Activated CD4-positive, alpha-beta T cell treated with anti-CD3 and anti-CD28 coated beads, Interleukin-2, amount 10 ng/mL, durations not matched to agents 7 days and 5 days (primary cell): ENCODE results near the gene AADAC. TPM values are rescaled to one million over a fixed set of nuclear protein-coding genes. Genes with fewer than 3 reads are reported as not detected.
"Not testable (repeated sequence)": the region's sequence is repeated elsewhere in the genome, so short reads cannot be mapped to it uniquely, and the experiment has no call there.

ENCODE experiments used
- CTCF ChIA-PET: fragments of 350-600 bp; sonication (Branson Sonifier 250); formaldehyde crosslinking; loops from one replicate; lab custom pipeline; 2021; ENCODE audit warnings: antibody characterized with exemption; lab: Charles Lee
- POLR2A ChIA-PET: fragments of 350-600 bp; sonication (Branson Sonifier 250); formaldehyde crosslinking; loops from one replicate; lab custom pipeline; 2021; ENCODE audit warnings: antibody characterized with exemption; lab: Charles Lee
- DNase-seq: peaks from one replicate; pipeline ENCODE4 v3.0.0-alpha.2; 2020
- H3K27ac Mint-ChIP-seq: one replicate; pipeline ENCODE4 v1.8.0; 2021; ENCODE audit warnings: mild to moderate bottlenecking, moderate library complexity, mixed read lengths
- H3K27me3 Mint-ChIP-seq: one replicate; pipeline ENCODE4 v1.8.0; 2021; ENCODE audit warnings: mixed read lengths
- H3K36me3 Mint-ChIP-seq: one replicate; pipeline ENCODE4 v1.8.0; 2021; ENCODE audit warnings: low read depth, mixed read lengths
- H3K4me1 Mint-ChIP-seq: one replicate; pipeline ENCODE4 v1.8.0; 2021; ENCODE audit warnings: mixed read lengths
- H3K4me3 Mint-ChIP-seq: one replicate; pipeline ENCODE4 v1.8.0; 2021; ENCODE audit warnings: mild to moderate bottlenecking, moderate library complexity, mixed read lengths
- H3K9me3 Mint-ChIP-seq: one replicate; pipeline ENCODE4 v1.8.0; 2021; ENCODE audit warnings: mixed read lengths
- total RNA-seq, 2 experiments: library from RNA; stranded (reverse); gene quantifications; one replicate each; pipeline ENCODE4 v1.2.3, GENCODE V29; 2021

AADAC gene
- total RNA-seq, 2 experiments from 2014 or later: not detected

DNA sequence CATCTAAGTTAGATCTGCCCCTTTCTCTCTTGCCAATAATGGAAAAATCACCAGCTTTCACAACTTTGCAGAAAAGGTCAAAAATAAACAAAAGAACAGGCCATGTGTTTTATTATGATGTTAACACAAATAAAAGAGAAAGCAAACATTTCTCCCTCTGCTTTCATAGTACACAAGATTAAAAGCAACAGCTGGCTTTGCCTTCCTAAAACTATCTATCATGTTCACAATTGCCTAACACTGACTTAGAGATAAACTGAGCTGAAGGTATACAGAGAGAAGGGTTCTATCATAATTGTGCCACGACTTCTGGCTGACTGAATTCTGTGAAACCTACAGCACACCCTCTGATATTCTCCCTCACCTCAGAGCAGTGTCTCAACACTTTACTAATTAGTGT is 29.4 kb downstream of the AADAC start:
- POLR2A ChIA-PET: no interaction called here
- Mint-ChIP-seq H3K4me1 (no peaks in the 10 kb centered on the region), H3K27ac (no peak overlapping the region), H3K36me3 (no peaks in the 10 kb centered on the region), H3K9me3 (no peaks in the 10 kb centered on the region), H3K27me3 (peaks cover 16% of the 10 kb centered on the region), H3K4me3 (no peak overlapping the region)
- CTCF ChIA-PET: no interaction called here
- no peak for DNase-seq

DNA sequence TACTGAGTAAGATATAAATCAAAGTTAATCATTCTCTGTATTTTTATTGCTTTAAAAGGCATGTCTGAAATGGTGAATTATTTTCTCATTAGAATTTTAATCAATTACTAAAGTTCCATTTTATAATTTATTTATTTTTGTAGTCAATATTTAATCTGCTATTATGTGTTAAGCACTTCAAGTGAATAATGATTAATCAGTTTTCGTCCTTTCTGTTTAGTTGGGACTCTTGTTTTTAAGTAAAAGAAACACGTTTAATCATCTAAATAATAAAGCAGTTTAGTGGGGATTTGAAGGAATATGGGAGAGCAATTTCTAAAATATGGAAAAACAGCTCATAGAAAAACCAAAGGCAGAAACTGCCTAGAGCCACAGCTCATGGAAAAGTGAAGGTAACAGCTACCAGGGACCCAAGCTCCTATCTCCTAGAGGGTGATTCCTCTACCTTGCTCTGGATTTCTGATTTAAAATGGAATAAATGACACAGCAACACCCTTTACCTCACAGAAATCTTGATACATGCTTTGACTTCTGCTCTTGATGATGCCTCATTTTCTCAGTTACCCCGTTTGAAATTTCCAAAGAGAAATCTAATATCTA is 31.5 kb downstream of the AADAC start:
- Mint-ChIP-seq H3K4me1 (no peaks in the 10 kb centered on the region), H3K27me3 (peaks cover 19% of the 10 kb centered on the region), H3K4me3 (no peak overlapping the region), H3K36me3 (no peaks in the 10 kb centered on the region), H3K27ac (no peak overlapping the region), H3K9me3 (no peaks in the 10 kb centered on the region)
- ChIA-PET CTCF (no interaction called here), POLR2A (no interaction called here)
- DNase-seq: no peak

DNA sequence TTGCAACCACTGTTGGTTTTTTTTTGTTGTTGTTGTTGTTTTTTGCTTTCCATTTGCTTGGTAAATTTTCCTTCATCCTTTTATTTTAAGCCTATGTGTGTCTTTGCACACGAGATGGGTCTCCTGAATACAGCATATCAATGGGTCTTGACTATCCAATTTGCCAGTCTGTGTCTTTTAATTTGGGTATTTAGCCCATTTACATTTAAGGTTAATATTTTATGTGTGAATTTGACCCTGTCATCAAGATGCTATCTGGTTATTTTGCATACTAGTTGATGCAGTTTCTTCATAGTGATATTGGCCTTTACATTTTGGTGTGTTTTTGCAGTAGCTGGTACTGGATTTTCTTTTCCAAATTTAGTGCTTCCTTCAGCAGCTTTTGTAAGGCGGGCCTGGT is 36.1 kb downstream of the AADAC start:
- H3K4me1 Mint-ChIP-seq, H3K9me3 Mint-ChIP-seq, H3K36me3 Mint-ChIP-seq, POLR2A ChIA-PET, H3K4me3 Mint-ChIP-seq, H3K27ac Mint-ChIP-seq, DNase-seq, CTCF ChIA-PET: not testable (repeated sequence)
- peaks cover 12% of the 10 kb centered on the region for H3K27me3 Mint-ChIP-seq

DNA sequence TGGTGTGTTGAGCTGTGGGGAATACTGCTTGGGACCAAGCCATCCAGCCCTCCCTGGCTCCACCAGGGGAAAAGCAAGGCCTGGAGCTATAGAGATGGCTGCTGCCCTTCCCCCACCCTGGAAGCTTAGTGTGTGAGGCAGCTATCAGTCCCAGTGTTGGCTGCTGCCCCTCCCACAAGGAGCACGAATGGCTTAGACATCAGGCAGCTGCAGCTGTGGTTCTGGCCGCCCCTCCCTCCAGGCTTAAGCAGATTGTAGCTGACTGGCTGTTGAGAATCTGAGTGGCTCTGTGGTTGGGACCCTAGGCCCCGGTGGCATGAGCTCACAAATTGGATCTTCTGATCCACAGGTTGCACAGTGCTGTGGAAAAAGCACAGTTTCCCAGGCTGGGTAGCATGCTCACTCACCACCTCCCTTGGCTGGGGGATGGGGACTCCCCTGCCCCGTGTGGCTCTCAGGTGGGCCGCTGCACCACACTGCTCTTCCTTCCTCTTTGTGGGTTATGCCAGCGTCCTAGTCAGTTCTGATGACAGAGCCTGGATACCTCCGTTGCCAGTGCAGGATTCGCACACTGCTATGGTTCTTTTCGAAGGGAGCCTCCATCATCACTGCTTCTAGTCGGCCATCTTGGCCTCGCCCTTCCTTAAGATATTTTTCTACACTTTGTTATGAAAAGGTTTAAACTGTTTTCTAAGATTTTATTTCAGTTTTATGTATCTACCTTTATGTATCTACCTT is 38.3 kb downstream of the AADAC start:
- POLR2A ChIA-PET: no interaction called here
- CTCF ChIA-PET: interaction anchor here (0.5 kb wide), 1 partner anchor 1140 kb away, joined by 3 read pairs; no protein-coding TSS in a partner anchor
- H3K4me1 Mint-ChIP-seq: peaks cover 3% of the 10 kb centered on the region
- peaks cover 19% of the 10 kb centered on the region for H3K27me3 Mint-ChIP-seq
- H3K9me3 Mint-ChIP-seq: peaks cover 4% of the 10 kb centered on the region
- no peaks in the 10 kb centered on the region for H3K36me3 Mint-ChIP-seq
- H3K4me3 Mint-ChIP-seq: no peak overlapping the region
- no peak for DNase-seq
- H3K27ac Mint-ChIP-seq: no peak overlapping the region

DNA sequence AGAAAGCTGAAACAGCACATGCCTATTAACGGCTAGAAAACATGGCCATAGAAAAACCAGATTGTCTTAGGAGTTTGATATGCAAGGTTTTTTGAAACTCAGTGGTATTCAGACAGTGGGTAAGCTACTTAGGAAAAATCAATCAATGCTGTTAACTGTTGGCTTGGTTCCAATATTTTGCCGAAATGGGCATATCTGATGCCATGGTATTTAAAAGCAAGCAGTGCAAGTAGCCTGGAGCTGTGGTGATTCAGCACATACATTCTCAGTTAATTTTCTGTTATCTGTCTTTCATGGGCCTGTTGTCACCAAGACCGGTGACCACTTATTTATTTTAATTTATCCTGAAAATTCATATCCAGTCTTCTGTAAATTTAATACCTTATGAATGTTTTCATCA is 42.2 kb downstream of the AADAC start:
- POLR2A ChIA-PET: no interaction called here
- H3K4me3 Mint-ChIP-seq: no peak overlapping the region
- CTCF ChIA-PET: no interaction called here
- H3K9me3 Mint-ChIP-seq: peaks cover 4% of the 10 kb centered on the region
- no peaks in the 10 kb centered on the region for H3K36me3 Mint-ChIP-seq
- H3K27ac Mint-ChIP-seq: no peak overlapping the region
- DNase-seq: no peak
- peaks cover 10% of the 10 kb centered on the region for H3K27me3 Mint-ChIP-seq
- H3K4me1 Mint-ChIP-seq: peaks cover 3% of the 10 kb centered on the region

DNA sequence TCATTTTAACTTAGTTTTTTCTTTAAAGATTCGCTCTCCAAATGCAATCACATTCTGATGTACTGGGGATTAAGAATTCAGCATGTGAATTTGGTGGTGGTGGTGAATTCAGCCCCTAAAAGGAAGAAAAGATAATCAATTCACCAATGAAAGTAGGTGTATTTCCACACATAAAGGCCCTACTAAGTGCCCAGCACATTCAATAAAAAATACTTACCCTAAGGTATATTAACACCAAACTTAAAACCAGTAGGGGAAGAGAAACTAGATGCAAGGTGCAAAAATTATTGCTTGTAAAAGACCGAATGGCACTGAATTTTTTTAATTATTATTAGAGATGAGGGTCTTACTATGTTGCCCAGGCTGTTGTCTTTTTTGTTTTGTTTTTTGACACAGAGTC is 42.7 kb downstream of the AADAC start:
- peaks cover 3% of the 10 kb centered on the region for H3K4me1 Mint-ChIP-seq
- peaks cover 10% of the 10 kb centered on the region for H3K27me3 Mint-ChIP-seq
- no peak for DNase-seq
- H3K27ac Mint-ChIP-seq: no peak overlapping the region
- ChIA-PET CTCF (no interaction called here), POLR2A (no interaction called here)
- H3K9me3 Mint-ChIP-seq: peaks cover 4% of the 10 kb centered on the region
- H3K4me3 Mint-ChIP-seq: no peak overlapping the region
- no peaks in the 10 kb centered on the region for H3K36me3 Mint-ChIP-seq

DNA sequence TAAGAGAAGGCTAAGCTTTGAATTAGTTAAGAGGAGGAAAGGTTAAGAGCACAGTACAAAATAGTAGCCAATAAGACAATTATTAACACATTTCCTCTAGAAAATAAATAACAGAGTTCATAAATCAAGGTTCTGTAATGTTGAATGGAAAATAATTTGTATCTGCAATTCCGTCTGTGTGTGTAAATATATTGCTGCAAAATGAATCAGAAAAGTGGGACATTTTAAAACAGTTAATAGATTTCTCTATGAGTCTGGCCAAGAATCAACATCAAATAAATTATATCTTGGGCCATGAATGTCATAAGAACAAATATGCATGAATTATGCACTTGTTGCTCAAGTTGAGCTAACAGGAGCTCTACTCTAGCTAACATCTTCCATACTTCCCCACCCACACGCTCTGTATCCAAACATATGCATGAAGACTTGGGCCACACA is 45.3 kb downstream of the AADAC start:
- CTCF ChIA-PET: no interaction called here
- DNase-seq: no peak
- no peaks in the 10 kb centered on the region for H3K36me3 Mint-ChIP-seq
- no peak overlapping the region for H3K4me3 Mint-ChIP-seq
- no peaks in the 10 kb centered on the region for H3K4me1 Mint-ChIP-seq
- H3K27me3 Mint-ChIP-seq: peaks cover 10% of the 10 kb centered on the region
- POLR2A ChIA-PET: no interaction called here
- no peaks in the 10 kb centered on the region for H3K9me3 Mint-ChIP-seq
- no peak overlapping the region for H3K27ac Mint-ChIP-seq

DNA sequence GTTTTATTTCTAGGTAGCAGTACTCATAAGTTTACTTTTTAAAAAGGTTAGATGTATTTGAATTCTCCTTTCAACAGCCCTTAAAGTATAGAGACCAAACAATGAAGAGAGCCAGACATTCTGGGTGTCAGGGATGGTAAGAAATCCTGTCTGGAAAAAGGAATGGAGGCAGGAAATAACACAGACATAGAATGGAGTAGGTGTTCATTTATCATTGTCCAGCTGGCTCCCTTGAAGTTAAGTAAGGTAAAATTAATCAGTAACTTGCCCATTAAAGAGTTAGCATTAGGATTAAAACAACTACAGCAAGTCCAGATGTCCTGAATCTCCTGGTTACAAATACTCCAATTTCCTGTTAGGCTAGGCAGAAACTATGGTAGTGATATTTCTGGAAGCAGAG is 46.0 kb downstream of the AADAC start:
- Mint-ChIP-seq H3K36me3 (no peaks in the 10 kb centered on the region), H3K27me3 (peaks cover 10% of the 10 kb centered on the region), H3K4me1 (no peaks in the 10 kb centered on the region), H3K9me3 (no peaks in the 10 kb centered on the region), H3K27ac (no peak overlapping the region), H3K4me3 (no peak overlapping the region)
- POLR2A ChIA-PET: no interaction called here
- CTCF ChIA-PET: interaction anchor here (1.2 kb wide), 1 partner anchor 12 kb away, joined by 3 read pairs; no protein-coding TSS in a partner anchor
- no peak for DNase-seq

DNA sequence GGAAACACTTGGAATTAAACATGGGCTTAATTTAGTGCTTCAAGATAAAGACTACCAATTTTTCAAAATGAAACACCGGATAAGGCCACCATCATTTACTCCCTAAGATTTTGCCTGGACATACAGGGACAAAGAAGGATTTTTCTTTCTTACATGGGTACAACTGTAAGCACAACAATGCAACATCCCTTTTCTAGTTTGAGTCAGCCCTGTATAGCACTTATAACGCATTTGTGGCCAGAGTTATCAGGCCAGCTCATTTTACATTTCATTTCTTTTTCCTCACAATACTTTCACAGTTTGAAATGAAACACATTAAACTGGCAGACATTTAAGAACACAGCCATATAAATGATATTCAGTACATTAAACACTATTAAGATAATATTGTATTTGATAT is 49.7 kb downstream of the AADAC start:
- Mint-ChIP-seq H3K9me3 (no peaks in the 10 kb centered on the region), H3K27ac (no peak overlapping the region), H3K4me1 (no peaks in the 10 kb centered on the region), H3K36me3 (no peaks in the 10 kb centered on the region), H3K4me3 (no peak overlapping the region), H3K27me3 (no peaks in the 10 kb centered on the region)
- DNase-seq: no peak
- POLR2A ChIA-PET: no interaction called here
- CTCF ChIA-PET: no interaction called here

DNA sequence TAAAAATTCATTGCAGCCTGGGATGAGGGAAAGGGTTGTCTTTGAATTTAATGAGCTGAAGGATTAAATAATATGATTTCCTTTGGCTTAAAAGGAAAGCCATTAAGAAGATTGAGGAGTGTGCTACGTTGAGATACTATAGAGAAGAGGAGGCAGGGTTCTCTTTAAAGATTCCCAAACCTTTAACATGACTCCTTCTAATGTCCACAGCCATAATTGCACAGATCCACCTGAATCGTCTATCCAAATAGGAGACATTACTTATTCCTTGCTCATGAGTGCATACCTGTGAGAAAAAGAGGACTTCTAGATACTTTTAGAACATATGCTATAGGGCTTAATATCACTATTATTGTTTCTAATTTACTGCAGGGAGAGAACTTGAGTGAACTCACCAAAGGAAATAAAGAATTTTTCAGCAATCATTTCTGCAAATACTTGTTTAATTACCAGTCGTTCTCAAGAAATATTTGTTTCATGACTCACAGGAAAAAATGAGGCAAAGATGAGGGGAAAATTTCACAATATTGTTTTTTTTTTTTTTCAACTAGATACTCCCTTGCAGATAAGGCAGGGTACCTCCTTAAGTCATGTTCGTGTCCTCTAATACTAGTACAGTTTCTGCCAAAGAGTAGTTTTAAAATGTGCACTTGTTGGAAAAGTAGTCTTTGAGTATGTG is 50.6 kb downstream of the AADAC start:
- H3K4me3 Mint-ChIP-seq: no peak overlapping the region
- no peaks in the 10 kb centered on the region for H3K4me1 Mint-ChIP-seq
- no peaks in the 10 kb centered on the region for H3K36me3 Mint-ChIP-seq
- H3K9me3 Mint-ChIP-seq: no peaks in the 10 kb centered on the region
- ChIA-PET CTCF (no interaction called here), POLR2A (no interaction called here)
- no peak for DNase-seq
- no peaks in the 10 kb centered on the region for H3K27me3 Mint-ChIP-seq
- no peak overlapping the region for H3K27ac Mint-ChIP-seq

DNA sequence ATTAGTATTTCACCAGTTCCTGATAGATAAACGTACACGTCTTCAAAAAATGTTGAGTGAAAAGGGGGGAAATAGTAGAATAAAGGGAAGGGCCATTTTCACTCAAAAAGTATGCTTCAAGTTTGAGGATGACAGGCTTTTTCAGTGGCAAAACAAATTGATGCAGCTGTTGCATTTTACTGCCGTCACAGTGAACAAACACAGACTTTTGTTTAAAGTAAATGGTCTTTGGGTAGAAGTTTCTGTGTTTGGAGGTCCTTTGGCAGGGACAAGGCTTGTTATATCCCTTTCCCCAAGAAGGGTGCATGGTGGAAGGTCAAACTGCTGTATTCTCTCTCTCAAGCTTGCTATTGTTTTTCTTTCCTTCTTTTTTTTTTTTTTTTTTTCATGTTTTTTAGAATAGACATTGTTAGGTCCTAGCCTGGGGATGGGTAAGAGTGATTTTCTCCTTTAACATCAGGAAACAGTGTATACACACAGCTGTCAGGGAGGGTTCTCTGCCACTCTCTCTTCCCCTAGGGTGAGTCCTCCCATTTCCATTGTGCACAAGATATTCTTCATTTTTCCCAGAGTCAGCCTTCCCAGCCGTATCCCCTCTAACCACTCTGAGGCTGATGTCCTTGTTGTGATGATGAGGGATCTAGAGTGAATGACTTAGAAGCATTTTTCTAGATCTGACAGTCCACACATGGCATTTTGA is 52.9 kb downstream of the AADAC start:
- ChIA-PET CTCF (no interaction called here), POLR2A (no interaction called here)
- Mint-ChIP-seq H3K4me3 (no peak overlapping the region), H3K36me3 (no peaks in the 10 kb centered on the region), H3K9me3 (no peaks in the 10 kb centered on the region), H3K4me1 (peaks cover 6% of the 10 kb centered on the region), H3K27ac (no peak overlapping the region), H3K27me3 (no peaks in the 10 kb centered on the region)
- DNase-seq: no peak

DNA sequence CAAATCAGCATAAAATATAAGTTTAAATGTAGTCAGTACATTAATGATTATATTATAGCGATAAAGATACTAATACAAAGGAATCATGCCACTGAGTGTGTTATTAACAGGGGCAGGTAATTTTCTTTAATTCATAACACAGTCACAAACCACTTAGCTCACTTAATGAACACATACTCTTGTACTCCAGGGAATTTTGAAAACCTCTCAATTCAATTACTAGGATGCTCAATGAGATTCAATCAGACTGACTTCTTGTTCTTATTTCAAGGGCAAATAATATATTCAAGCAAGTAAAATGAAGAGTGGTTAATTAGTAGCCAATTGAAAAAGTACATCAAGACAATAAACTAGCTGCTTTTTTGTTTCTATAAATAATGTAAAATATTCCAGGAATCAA is 53.8 kb downstream of the AADAC start:
- POLR2A ChIA-PET: no interaction called here

DNA sequence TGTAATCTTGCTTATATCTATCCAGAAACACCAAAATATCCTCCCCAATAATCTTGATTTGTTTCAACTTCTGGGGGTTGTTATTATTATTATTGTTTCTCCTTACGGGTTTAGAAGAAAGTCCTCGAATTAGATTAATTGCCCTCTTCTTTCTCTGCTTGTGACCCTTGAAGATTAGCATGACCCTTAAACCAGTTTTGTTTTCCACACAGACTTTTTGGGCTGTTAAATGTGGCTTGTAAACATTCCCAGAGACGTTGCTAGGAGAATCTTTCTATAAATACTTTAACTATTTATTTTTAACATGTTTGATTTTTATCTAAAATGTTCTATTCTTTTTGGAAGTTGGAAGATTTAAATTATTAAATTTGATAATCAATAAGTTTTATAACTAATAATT is 55.3 kb downstream of the AADAC start:
- no peak overlapping the region for H3K27ac Mint-ChIP-seq
- CTCF ChIA-PET: no interaction called here

More for the DNA sequence above, 53.8 kb downstream of the AADAC start:
- CTCF ChIA-PET: no interaction called here
- Mint-ChIP-seq H3K27ac (no peak overlapping the region), H3K9me3 (no peaks in the 10 kb centered on the region), H3K27me3 (no peaks in the 10 kb centered on the region), H3K4me1 (peaks cover 8% of the 10 kb centered on the region), H3K4me3 (no peak overlapping the region), H3K36me3 (no peaks in the 10 kb centered on the region)
- no peak for DNase-seq

More for the DNA sequence above, 55.3 kb downstream of the AADAC start:
- POLR2A ChIA-PET: no interaction called here
- H3K36me3 Mint-ChIP-seq: no peaks in the 10 kb centered on the region
- no peaks in the 10 kb centered on the region for H3K27me3 Mint-ChIP-seq
- no peak for DNase-seq
- no peak overlapping the region for H3K4me3 Mint-ChIP-seq
- peaks cover 8% of the 10 kb centered on the region for H3K4me1 Mint-ChIP-seq
- H3K9me3 Mint-ChIP-seq: no peaks in the 10 kb centered on the region
